ENCODE measurements around the gene KRTAP10-3. TPM values are rescaled to one million over a fixed set of nuclear protein-coding genes. Genes with fewer than 3 reads are reported as not detected.

The KRTAP10-3 gene
- total and polyA plus RNA-seq, 2 experiments from 2014 or later, result not detected

GRCh38 chr21:44552136-44552535, 6.5 kb downstream of the KRTAP10-3 start:
- Histone ChIP-seq H3K4me2 (no peak overlapping the region), H2AFZ (no peak overlapping the region), H3K36me3 (ENCODE audit: insufficient read depth) (no peaks in the 10 kb centered on the region), H3K27ac (ENCODE audit: low read depth) (no peak overlapping the region), H3K79me2 (replicated peaks; ENCODE audit: insufficient read depth) (no peaks in the 10 kb centered on the region), H3F3A (replicated peaks; ENCODE audit: low read depth) (0 out of 2 replicates have a peak, but pooled peaks cover 2% of the 10 kb centered on the region), H3K27me3 (ENCODE audit: insufficient read depth) (no peaks in the 10 kb centered on the region), H3K4me1 (ENCODE audit: insufficient read depth) (peaks cover 28% of the 10 kb centered on the region), H3K4me3 (no peak overlapping the region), H4K20me1 (replicated peaks; ENCODE audit: insufficient read depth) (no peaks in the 10 kb centered on the region), H3K9me2 (ENCODE audit: insufficient read depth) (no peaks in the 10 kb centered on the region)
- no peak overlapping the region for H3K4me3 Mint-ChIP-seq
- DNase-seq (ENCODE audit: low spot score) (no peak), ATAC-seq (no peak)
- H3K9me3 Mint-ChIP-seq, result peaks cover 4% of the 10 kb centered on the region
- H3K27ac Mint-ChIP-seq, result no peak overlapping the region
- peaks cover 49% of the 10 kb centered on the region for H3K4me1 Mint-ChIP-seq
- H3K27me3 Mint-ChIP-seq (ENCODE audit: insufficient read depth, low read depth, poor library complexity), result peaks cover 19% of the 10 kb centered on the region
- TF ChIP-seq EZH2phosphoT487 (IDR thresholded peaks at IDR 0.05; ENCODE audit: unreplicated experiment) (no peak), ZNF331 (CRISPR knock-in tag; IDR thresholded peaks at IDR 0.05; ENCODE audit: low read depth) (no peak), ZNF114 (CRISPR knock-in tag; IDR thresholded peaks at IDR 0.05) (no peak), STAT1 (IDR thresholded peaks at IDR 0.05; ENCODE audit: unreplicated experiment) (no peak), JUNB (IDR thresholded peaks at IDR 0.05; ENCODE audit: unreplicated experiment) (no peak), POLR2AphosphoS5 (IDR thresholded peaks at IDR 0.05; ENCODE audit: low read depth) (no peak), NANOG (IDR thresholded peaks at IDR 0.05; ENCODE audit: borderline replicate concordance) (no peak), EZH2 (IDR thresholded peaks at IDR 0.05; ENCODE audit: low read depth, unreplicated experiment) (no peak), REST (IDR thresholded peaks at IDR 0.05; ENCODE audit: unreplicated experiment) (no peak), ZNF462 (CRISPR knock-in tag; IDR thresholded peaks at IDR 0.05) (no peak), ETS1 (IDR thresholded peaks at IDR 0.05) (no peak), CTCF (conservative IDR thresholded peaks at IDR 0.05; ENCODE audit: low read depth in 2 of 2) (no peak), CREB1 (CRISPR knock-in tag; IDR thresholded peaks at IDR 0.05; ENCODE audit: low read depth) (no peak)
- H3K36me3 Mint-ChIP-seq (ENCODE audit: low read depth), result peaks cover 7% of the 10 kb centered on the region

All from GM23338 (cell line).